Heart right ventricle (tissue), 12 donors: ENCODE results near the gene GCSAM. TPM values are rescaled to one million over a fixed set of nuclear protein-coding genes. Genes with fewer than 3 reads are reported as not detected.

Experiments
- microRNA-seq, 2 donors: library from miRNA; unstranded; fragments of <30 nt; microRNA quantifications; one replicate each; pipeline ENCODE4 v1.2.0, GENCODE V29; 2021
- polyA plus RNA-seq, 2 donors: library from polyadenylated mRNA; stranded (reverse); fragments of 200-250 nt; gene quantifications; one replicate each; pipeline ENCODE4 v1.2.3, GENCODE V29; 2013
- total RNA-seq, 10 donors: library from RNA; stranded (reverse); fragmentation: NEBNext Ultra II Directional in 3 of 10; extraction: Animal tissue kit (Norgen Biotek cat#: 25700) in 3 of 10; gene quantifications; one replicate each; pipeline versions ENCODE4 v1.2.1 to v1.2.4, GENCODE V29; 2021 to 2023
- donor health status: ischemic (EF 13 %, LVEDD 7.1; RV severe dilation, severe dysfunction).
- donor health status: healthy with polysubstance abuse.
- donor health status: DM: no; HTN: yes; CAD: no.
- donor health status: DM: no; HTN: no; CAD: no.
- donor health status: ischemic (EF 25% LVEDD 6.9; RV normal size, moderate dysfunction).
- donor health status: ischemic (EF 25% LVEDD 5.7; RV mildly dilated, moderate dysfunction).
- donor health status: healthy.
- donor health status: nonischemic (EF 11% LVEDD 7.7; RV severe dilation, severe dysfunction).
- donor health status: DM: yes; HTN: yes; CAD: no.
- donor health status: PGD.
- donor health status: ischemic (EF 29% LVEDD 5.4; RV normal size, mild dysfunction).
- donor health status: nonischemic (EF 23%, LVEDD 6.1; RV moderate dilation, normal function).

GCSAM gene
- total and polyA plus RNA-seq, 12 donors: 0.04 to 0.62 (median 0.28) TPM; not detected in 7

Small RNAs within 50 kb of the gene (microRNA-seq; reads per million reads assigned to microRNA genes)
- 0 reads per million in 2 donors for gene MIR567

Other genes starting within 250 kb of the GCSAM start
- gene ABHD10, start 154.2 kb downstream of the GCSAM start, total RNA-seq: 10 to 100 TPM; 42.5 to 57.8 (median 50.1) TPM
- 10 to 100 TPM; 10.5 to 51.1 TPM for gene ABHD10, start 154.2 kb downstream of the GCSAM start, polyA plus RNA-seq
- gene TAGLN3, start 134.3 kb downstream of the GCSAM start, total RNA-seq: 1 to 10 TPM in 2 of 10 donors, under 1 TPM in 5, not detected in 3; 0.36 to 1.1 (median 0.58) TPM
- under 1 TPM; 0.10 to 0.66 TPM for gene TAGLN3, start 134.3 kb downstream of the GCSAM start, polyA plus RNA-seq
- gene TMPRSS7, start 98.5 kb downstream of the GCSAM start, total RNA-seq: not detected
- not detected for gene TMPRSS7, start 98.5 kb downstream of the GCSAM start, polyA plus RNA-seq
- gene C3orf52, start 46.9 kb downstream of the GCSAM start, total RNA-seq: 1 to 10 TPM; 3.5 to 9.8 (median 5.0) TPM
- 1 to 10 TPM; 3.1 to 6.0 TPM for gene C3orf52, start 46.9 kb downstream of the GCSAM start, polyA plus RNA-seq
- gene SLC9C1, start 161.0 kb upstream of the GCSAM start, total RNA-seq: 1 to 10 TPM in 7 of 10 donors, under 1 TPM in 3; 0.80 to 2.2 (median 1.6) TPM
- gene SLC9C1, start 161.0 kb upstream of the GCSAM start, polyA plus RNA-seq: under 1 TPM; 0.10 to 0.51 TPM
- gene CD200, start 199.9 kb upstream of the GCSAM start, total RNA-seq: 1 to 10 TPM in 6 of 10 donors, under 1 TPM in 4; 0.82 to 3.3 (median 1.5) TPM
- gene CD200, start 199.9 kb upstream of the GCSAM start, polyA plus RNA-seq: 1 to 10 TPM in 1 of 2 donors, under 1 TPM in 1; 0.44 to 1.3 TPM